Measurements from ENCODE around the gene SV2B. TPM values are rescaled to one million over a fixed set of nuclear protein-coding genes. Genes with fewer than 3 reads are reported as not detected.

Gene SV2B
- total RNA-seq, 6 donors from 2014 or later, result 0.40 to 1.4 (median 0.62) TPM; not detected in 2

DNA sequence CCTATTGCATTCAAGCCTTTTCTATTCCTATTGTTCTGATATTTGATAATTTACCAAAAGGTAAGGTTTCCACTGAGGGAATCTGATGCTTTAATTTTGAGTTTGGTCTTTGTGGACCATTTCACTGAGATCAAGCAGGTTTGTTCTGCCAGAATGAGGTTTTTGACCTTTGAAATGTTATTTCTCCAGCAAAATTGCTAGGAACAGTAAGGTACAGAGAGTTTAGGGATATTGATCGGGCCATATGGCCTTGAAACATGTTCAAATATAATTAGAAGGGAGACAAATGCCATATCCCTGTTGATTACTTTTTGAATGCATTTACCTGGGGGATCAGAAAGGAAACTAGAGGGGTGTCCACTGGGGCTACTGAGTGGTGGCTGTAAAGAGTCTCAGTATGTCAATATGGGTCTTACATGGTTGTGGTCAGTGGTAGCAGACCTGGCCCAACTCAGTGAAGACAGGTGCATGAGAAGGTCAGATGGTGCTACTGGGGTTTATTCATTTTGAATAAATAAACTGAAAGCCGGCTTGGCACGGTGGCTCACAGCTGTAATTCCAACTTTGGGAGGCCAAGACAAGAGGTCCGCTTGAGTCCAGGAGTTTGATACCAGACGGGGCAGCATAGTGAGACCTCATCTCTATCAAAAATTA is 100.2 kb downstream of the SV2B start:
- ATAC-seq (ENCODE audit: low FRiP score in 2 of 2), result no peak
- no peaks in the 10 kb centered on the region for H3K27me3 ChIP-seq
- 90 to 99% methylated on average over 5 of the region's 5 CpGs for WGBS, 2 donors

GRCh38 chr15:91202510-91203102 is 102.5 kb downstream of the SV2B start:
- no peaks in the 10 kb centered on the region for H3K4me1 ChIP-seq
- H3K36me3 ChIP-seq, result no peaks in the 10 kb centered on the region
- H3K9me3 ChIP-seq, result no peaks in the 10 kb centered on the region
- no peak for TF ChIP-seq EP300 (IDR thresholded peaks at IDR 0.05)
- no peak for TF ChIP-seq POLR2AphosphoS5 (IDR thresholded peaks at IDR 0.05)
- no peak overlapping the region for H3K27ac ChIP-seq
- no peak for DNase-seq
- H3K27me3 ChIP-seq, result no peaks in the 10 kb centered on the region
- ATAC-seq (ENCODE audit: low FRiP score in 2 of 2), result no peak
- H3K4me3 ChIP-seq, result no peak overlapping the region

More for the DNA sequence above, 100.2 kb downstream of the SV2B start:
- Histone ChIP-seq H3K9me3 (no peaks in the 10 kb centered on the region), H3K4me3 (no peak overlapping the region), H3K36me3 (no peaks in the 10 kb centered on the region), H3K27ac (no peak overlapping the region), H3K4me1 (no peaks in the 10 kb centered on the region)
- DNase-seq, result no peak
- TF ChIP-seq POLR2A (IDR thresholded peaks at IDR 0.05), result no peak
- TF ChIP-seq POLR2AphosphoS5 (IDR thresholded peaks at IDR 0.05), result no peak
- no peak for TF ChIP-seq EP300 (IDR thresholded peaks at IDR 0.05)
- TF ChIP-seq CTCF (IDR thresholded peaks at IDR 0.05), result no peak

GRCh38 chr15:91203619-91204203 is 103.7 kb downstream of the SV2B start:
- DNase-seq, result no peak
- Histone ChIP-seq H3K36me3 (no peaks in the 10 kb centered on the region), H3K27ac (no peak overlapping the region), H3K4me3 (no peak overlapping the region), H3K4me1 (no peaks in the 10 kb centered on the region), H3K27me3 (no peaks in the 10 kb centered on the region), H3K9me3 (no peaks in the 10 kb centered on the region)
- TF ChIP-seq POLR2AphosphoS5 (IDR thresholded peaks at IDR 0.05), result no peak
- TF ChIP-seq EP300 (IDR thresholded peaks at IDR 0.05), result no peak
- TF ChIP-seq CTCF (IDR thresholded peaks at IDR 0.05), result no peak
- TF ChIP-seq POLR2A (IDR thresholded peaks at IDR 0.05), result no peak
- WGBS, 2 donors, result 68 to 74% methylated on average over 7 of the region's 7 CpGs
- ATAC-seq (ENCODE audit: low FRiP score in 2 of 2), result no peak

DNA sequence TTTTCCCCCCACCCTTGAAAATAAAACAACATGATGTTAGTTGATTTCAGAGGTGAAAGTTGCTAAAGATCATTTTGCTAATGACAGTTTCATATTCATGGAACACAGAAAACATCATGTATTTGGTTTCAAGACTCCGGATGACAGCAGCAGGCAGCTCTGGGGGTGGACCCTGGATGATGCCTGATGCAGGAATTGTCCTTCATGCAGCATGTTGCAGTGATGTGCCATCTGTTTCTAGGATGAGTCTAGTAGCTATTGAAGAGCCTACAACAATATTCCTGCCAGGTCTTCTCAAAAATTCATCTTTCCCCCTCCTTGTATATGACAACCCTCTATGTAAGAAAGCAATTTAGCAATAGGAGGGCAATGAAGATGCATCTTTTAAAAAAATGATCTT is 108.3 kb downstream of the SV2B start:
- no peak for ATAC-seq (ENCODE audit: low FRiP score in 2 of 2)
- Histone ChIP-seq H3K27me3 (no peaks in the 10 kb centered on the region), H3K36me3 (no peaks in the 10 kb centered on the region), H3K9me3 (no peaks in the 10 kb centered on the region), H3K4me1 (peaks cover 0 to 6% (median 0%) of the 10 kb centered on the region in 4 donors), H3K4me3 (no peak overlapping the region), H3K27ac (no peak overlapping the region)
- no peak for DNase-seq
- WGBS, 2 donors, result 65 to 71% methylated on average over 1 of the region's 1 CpG
- TF ChIP-seq POLR2AphosphoS5 (IDR thresholded peaks at IDR 0.05) (no peak), CTCF (IDR thresholded peaks at IDR 0.05) (no peak), POLR2A (IDR thresholded peaks at IDR 0.05) (no peak), EP300 (IDR thresholded peaks at IDR 0.05) (no peak)

GRCh38 chr15:91209318-91209717 is 109.3 kb downstream of the SV2B start:
- peak in 1 of 2 donors; percentile 61 for ATAC-seq (ENCODE audit: low FRiP score in 2 of 2)
- H3K9me3 ChIP-seq, result no peaks in the 10 kb centered on the region
- DNase-seq, result peak in 1 of 2 donors; percentile 26
- H3K27me3 ChIP-seq, result no peaks in the 10 kb centered on the region
- H3K4me1 ChIP-seq, result peaks cover 0 to 6% (median 0%) of the 10 kb centered on the region in 4 donors
- H3K4me3 ChIP-seq, result no peak overlapping the region
- TF ChIP-seq EP300 (IDR thresholded peaks at IDR 0.05) (no peak), POLR2A (IDR thresholded peaks at IDR 0.05) (no peak), CTCF (IDR thresholded peaks at IDR 0.05) (no peak), POLR2AphosphoS5 (IDR thresholded peaks at IDR 0.05) (no peak)
- whole genome bisulfite sequencing, 2 donors, result 38 to 59% methylated on average over 4 of the region's 4 CpGs
- no peak overlapping the region for H3K27ac ChIP-seq
- H3K36me3 ChIP-seq, result no peaks in the 10 kb centered on the region

All from upper lobe of left lung (tissue), 6 donors.